Body of pancreas (tissue), 4 donors: Measurements from ENCODE around the gene LDLRAD4. TPM values are rescaled to one million over a fixed set of nuclear protein-coding genes. Genes with fewer than 3 reads are reported as not detected.

Experiments used
- ATAC-seq: fragments of 150-250 bp; one replicate; pipeline ENCODE4 v1.9.1; 2016
- DNase-seq, 4 donors: peaks; one replicate each; pipeline ENCODE4 v3.0.0-alpha.2; 2019
- H3K27ac ChIP-seq, 4 donors: fragments of 200-600 bp; sonication (generic); 1 replicate in 3 of 4; 2 replicates in 1 of 4; pipeline versions ENCODE4 v1.5.1 to v1.6.1; 2016 to 2019; ENCODE audit warnings: mild to moderate bottlenecking in 1 of 4, mixed read lengths in 1 of 4, moderate library complexity in 1 of 4
- H3K27me3 ChIP-seq, 2 donors: fragments of 200-600 bp; sonication (generic); one replicate each; pipeline ENCODE4 v1.6.0; 2016; ENCODE audit warnings: mild to moderate bottlenecking in 1 of 2
- H3K36me3 ChIP-seq, 2 donors: fragments of 200-600 bp; sonication (generic); replicated peaks in 1 of 2; 2 replicates each; pipeline ENCODE4 v1.5.1; 2016; ENCODE audit warnings: low read depth in 2 of 2; ENCODE audit not compliant: insufficient read depth in 1 of 2
- H3K4me1 ChIP-seq: fragments of 200-600 bp; sonication (generic); one replicate; pipeline ENCODE4 v1.6.0; 2016
- H3K4me3 ChIP-seq, 2 donors: fragments of 200-600 bp; sonication (generic); 1 replicate in 1 of 2; 2 replicates in 1 of 2; pipeline ENCODE4 v1.5.1; 2016 to 2019
- H3K9me3 ChIP-seq, 3 donors: fragments of 200-600 bp; sonication (generic); 1 replicate in 2 of 3; 2 replicates in 1 of 3; pipeline ENCODE4 v1.5.1; 2016
- CTCF ChIP-seq, 7 experiments: fragments of 450-650 bp in 4 of 7; fragments of 200-600 bp in 3 of 7; sonication (generic) in 3 of 7; IDR thresholded peaks; one replicate each; pipeline ENCODE4 v1.5.1; 2016 to 2019; ENCODE audit warnings: antibody characterized with exemption in 7 of 7
- POLR2A ChIP-seq, 3 donors: fragments of 450-650 bp; IDR thresholded peaks; one replicate each; pipeline ENCODE4 v1.6.1; 2016; ENCODE audit warnings: antibody characterized with exemption in 3 of 3, mild to moderate bottlenecking in 2 of 3
- WGBS, 2 donors: methylation state at CpG; one replicate each; pipeline ENCODE4 v1.1.5; 2017; 5-methylcytosine and 5-hydroxymethylcytosine counted together
- intact Hi-C: fragments of 100-400 bp; cut with DNase I; formaldehyde crosslinking; loops from one replicate; pipeline ENCODE4 v1.15.1; 2023
- total RNA-seq, 2 donors: library from RNA; depleted of rRNA; stranded (reverse); fragments of >200 nt; gene quantifications; one replicate each; pipeline ENCODE4 v1.1.0, GENCODE V29; 2016

LDLRAD4 gene
- total RNA-seq, 2 donors from 2014 or later, result 8.6 to 35.9 TPM

DNA sequence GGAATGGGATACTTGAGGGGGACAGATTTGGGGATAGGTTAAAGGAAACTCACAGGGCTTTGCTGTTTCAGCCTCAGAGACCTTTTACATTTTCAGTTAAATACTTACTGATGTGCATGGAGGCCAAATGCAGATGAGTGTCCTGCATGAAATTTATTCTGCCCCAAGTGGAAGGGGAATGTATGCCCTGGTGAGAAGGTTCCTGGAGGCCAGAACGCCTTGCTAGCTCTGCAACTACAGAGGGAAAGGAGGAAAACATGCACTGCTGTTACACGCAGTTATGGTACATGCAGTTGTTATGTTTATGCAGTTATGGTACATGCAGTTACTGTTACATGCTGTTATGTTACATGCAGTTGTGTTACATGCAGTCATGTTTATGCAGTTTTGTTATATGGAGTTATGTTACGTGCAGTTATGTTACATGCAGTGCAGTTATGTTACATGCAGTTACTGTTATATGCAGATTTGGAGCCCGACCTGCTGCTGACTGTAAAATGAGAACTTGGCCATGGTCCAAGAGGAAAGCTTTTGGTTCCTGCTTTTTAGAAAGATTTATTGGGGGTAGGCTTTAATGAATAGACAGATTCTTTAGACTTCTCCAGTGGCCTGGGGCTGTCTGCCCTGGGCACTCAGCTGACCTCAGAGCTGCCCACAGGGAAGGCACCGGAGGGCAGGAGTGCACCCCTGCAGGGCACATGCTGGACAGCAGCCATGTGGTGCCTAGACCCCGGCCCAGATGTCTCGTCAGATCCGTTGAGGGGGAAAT, 84.1 kb downstream of the LDLRAD4 start:
- intact Hi-C loops, result no loop called here
- ATAC-seq, result peak; percentile 55
- TF ChIP-seq POLR2A (IDR thresholded peaks at IDR 0.05) (no peak), CTCF (IDR thresholded peaks at IDR 0.05) (no peak)
- no peaks in the 10 kb centered on the region for H3K27me3 ChIP-seq
- no peak overlapping the region for H3K4me3 ChIP-seq
- H3K9me3 ChIP-seq, result no peaks in the 10 kb centered on the region
- DNase-seq, result peak in 2 of 4 donors; percentile 23 to 50
- H3K36me3 ChIP-seq, result no peaks in the 10 kb centered on the region
- H3K27ac ChIP-seq, result peak overlapping the region in 2 of 4 donors; percentile 52 to 60
- WGBS, 2 donors, result 36 to 50% methylated on average over 4 to 8 of the region's 8 CpGs
- H3K4me1 ChIP-seq, result peaks cover 15% of the 10 kb centered on the region

DNA sequence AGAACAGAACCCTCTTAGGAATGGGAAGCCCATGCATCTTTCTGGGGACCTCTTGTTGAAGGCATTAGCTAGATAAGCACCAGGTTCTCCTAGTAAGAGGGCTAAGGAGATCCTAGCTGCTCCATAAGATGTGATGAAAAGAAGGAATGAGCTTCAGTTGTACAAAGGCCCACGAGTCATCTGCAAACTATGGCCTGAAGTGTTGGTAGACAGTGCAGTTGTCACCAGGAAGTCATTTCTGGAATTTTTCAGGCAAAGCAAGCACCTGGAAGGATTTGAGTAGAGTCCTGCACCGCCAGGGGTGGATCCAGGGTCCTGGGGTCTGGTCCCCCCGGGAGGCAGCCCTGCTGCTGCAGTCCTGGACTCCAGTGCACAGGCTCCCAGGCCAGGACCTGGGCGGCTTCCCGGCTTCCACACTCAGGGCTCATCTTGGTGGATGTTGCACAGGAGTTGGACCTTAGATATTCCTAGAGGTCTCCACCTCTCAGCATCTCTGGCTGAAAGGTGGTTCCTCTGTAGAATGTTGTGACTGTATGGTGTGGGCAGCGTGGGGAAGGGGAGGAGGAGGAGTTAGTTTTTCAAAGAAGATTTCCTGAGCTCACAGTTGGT, 85.3 kb downstream of the LDLRAD4 start:
- intact Hi-C loops, result no loop called here
- Histone ChIP-seq H3K9me3 (no peaks in the 10 kb centered on the region), H3K27ac (peak overlapping the region in 1 of 4 donors; percentile 7), H3K4me1 (peaks cover 15% of the 10 kb centered on the region), H3K4me3 (no peak overlapping the region), H3K36me3 (no peaks in the 10 kb centered on the region), H3K27me3 (no peaks in the 10 kb centered on the region)
- WGBS, 2 donors, result 77 to 88% methylated on average over 4 to 6 of the region's 6 CpGs
- TF ChIP-seq CTCF (IDR thresholded peaks at IDR 0.05), result no peak
- TF ChIP-seq POLR2A (IDR thresholded peaks at IDR 0.05), result no peak
- no peak for DNase-seq
- no peak for ATAC-seq

DNA sequence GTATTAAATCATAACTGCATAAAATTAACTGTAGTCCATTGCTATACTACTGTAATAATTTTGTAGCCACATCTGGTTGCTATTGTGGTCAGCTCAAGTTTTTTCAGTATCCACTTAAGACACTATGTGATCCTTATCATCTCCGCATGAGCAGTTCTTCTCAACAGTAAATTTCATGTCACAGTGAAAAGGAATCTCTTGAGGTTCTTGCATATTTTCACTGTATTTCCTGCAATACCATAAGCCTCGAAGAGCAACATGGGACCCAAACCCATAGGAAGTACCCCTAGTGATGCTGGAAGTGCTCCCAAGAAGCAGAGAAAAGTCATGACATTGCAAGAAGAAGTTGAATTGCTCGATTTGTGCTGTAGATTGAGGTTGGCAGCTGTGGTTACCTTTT, 86.7 kb downstream of the LDLRAD4 start:
- no peak for TF ChIP-seq POLR2A (IDR thresholded peaks at IDR 0.05)
- no peak for TF ChIP-seq CTCF (IDR thresholded peaks at IDR 0.05)
- intact Hi-C loops, result no loop called here
- H3K4me1 ChIP-seq, result peaks cover 15% of the 10 kb centered on the region
- ATAC-seq (no peak), DNase-seq (no peak)
- H3K4me3 ChIP-seq, result no peak overlapping the region
- H3K9me3 ChIP-seq, result no peaks in the 10 kb centered on the region
- 78% methylated on average over 3 of the region's 3 CpGs for WGBS, 2 donors
- no peaks in the 10 kb centered on the region for H3K27me3 ChIP-seq
- no peak overlapping the region for H3K27ac ChIP-seq
- H3K36me3 ChIP-seq, result no peaks in the 10 kb centered on the region

GRCh38 chr18:13306583-13306982, 88.0 kb downstream of the LDLRAD4 start:
- no peak for ATAC-seq
- Histone ChIP-seq H3K9me3 (no peaks in the 10 kb centered on the region), H3K27me3 (no peaks in the 10 kb centered on the region), H3K4me1 (peaks cover 15% of the 10 kb centered on the region), H3K36me3 (no peaks in the 10 kb centered on the region), H3K4me3 (no peak overlapping the region), H3K27ac (no peak overlapping the region)
- no peak for TF ChIP-seq POLR2A (IDR thresholded peaks at IDR 0.05)
- 84 to 90% methylated on average over 4 of the region's 4 CpGs for WGBS, 2 donors
- intact Hi-C loops, result no loop called here
- no peak for DNase-seq

GRCh38 chr18:13308369-13308768, 89.8 kb downstream of the LDLRAD4 start:
- Histone ChIP-seq H3K4me3 (no peak overlapping the region), H3K9me3 (no peaks in the 10 kb centered on the region), H3K27me3 (no peaks in the 10 kb centered on the region), H3K4me1 (peaks cover under 1% of the 10 kb centered on the region), H3K36me3 (no peaks in the 10 kb centered on the region), H3K27ac (no peak overlapping the region)
- intact Hi-C loops, result no loop called here
- DNase-seq (no peak), ATAC-seq (no peak)
- 79 to 80% methylated on average over 9 of the region's 9 CpGs for WGBS, 2 donors
- TF ChIP-seq CTCF (IDR thresholded peaks at IDR 0.05) (no peak), POLR2A (IDR thresholded peaks at IDR 0.05) (no peak)
